22Rv1 (cell line): ENCODE results near the gene ZACN.

Source experiments
- CTCF ChIP-seq: fragments of 450-650 bp; IDR thresholded peaks from 2 replicates; pipeline ENCODE4 v1.5.1; 2017; ENCODE audit warnings: mild to moderate bottlenecking
- ZFX ChIP-seq: fragments of 450-650 bp; IDR thresholded peaks from 2 replicates; pipeline ENCODE4 v1.6.1; 2017; ENCODE audit warnings: antibody characterized with exemption, borderline replicate concordance

GRCh38 chr17:76124582-76125390, 45.8 kb downstream of the ZACN start:
- TF ChIP-seq CTCF (no peak; the same call in 1 of the 2 replicates), ZFX (no peak)
